Stomach (tissue), 9 donors: ENCODE results near the gene IDI1. TPM values are rescaled to one million over a fixed set of nuclear protein-coding genes. Genes with fewer than 3 reads are reported as not detected.

ENCODE experiments used
- DNase-seq, 2 donors: peaks; one replicate each; pipeline versions ENCODE4 v3.0.0 to v3.0.0-alpha.2; 2013 to 2019
- H3K27ac ChIP-seq, 5 donors: fragments of 200-600 bp in 4 of 5; sonication (generic) in 4 of 5; one replicate each; pipeline ENCODE4 v1.5.1; 2013 to 2019; ENCODE audit warnings: mild to moderate bottlenecking in 1 of 5, moderate library complexity in 1 of 5
- H3K27me3 ChIP-seq, 3 donors: fragments of 200-600 bp; sonication (generic); one replicate each; pipeline ENCODE4 v1.5.1; 2017 to 2019; ENCODE audit warnings: mixed run types in 1 of 3
- H3K36me3 ChIP-seq, 4 donors: fragments of 200-600 bp; sonication (generic); 1 replicate in 3 of 4; 2 replicates in 1 of 4; pipeline ENCODE4 v1.5.1; 2016 to 2019
- H3K4me1 ChIP-seq, 4 donors: fragments of 200-600 bp; sonication (generic); one replicate each; pipeline ENCODE4 v1.5.1; 2016 to 2019
- H3K4me3 ChIP-seq, 4 donors: fragments of 200-600 bp; sonication (generic) in 3 of 4; one replicate each; pipeline ENCODE4 v1.5.1; 2016 to 2019; ENCODE audit warnings: mild to moderate bottlenecking in 1 of 4
- H3K9me3 ChIP-seq, 4 donors: fragments of 200-600 bp; sonication (generic); one replicate each; pipeline ENCODE4 v1.5.1; 2016 to 2019
- EP300 ChIP-seq: sonication (generic); formaldehyde crosslinking; IDR thresholded peaks from one replicate; pipeline ENCODE4 v1.6.1; 2017; ENCODE audit warnings: antibody characterized with exemption
- POLR2A ChIP-seq, 4 donors: fragments of 450-650 bp; IDR thresholded peaks; one replicate each; pipeline ENCODE4 v1.6.1; 2016; ENCODE audit warnings: antibody characterized with exemption in 4 of 4, control low read depth in 2 of 4, mild to moderate bottlenecking in 1 of 4, moderate library complexity in 1 of 4
- POLR2AphosphoS5 ChIP-seq, 3 donors: sonication (generic); formaldehyde crosslinking; IDR thresholded peaks; one replicate each; pipeline ENCODE4 v1.6.1; 2016; ENCODE audit warnings: antibody characterized with exemption in 3 of 3
- WGBS, 5 donors: extraction: QIAGEN DNeasy Blood & Tissue Kit in 3 of 5; methylation state at CpG; one replicate each; pipeline versions ENCODE4 v1.1.5 to v1.1.7; 2013 to 2018; 5-methylcytosine and 5-hydroxymethylcytosine counted together
- intact Hi-C: fragments of 100-400 bp; cut with DNase I; formaldehyde crosslinking; loops from one replicate; pipeline ENCODE4 v1.15.1; 2023; ENCODE audit warnings: low total_unique reads
- polyA plus RNA-seq, 3 donors: library from polyadenylated mRNA; stranded (reverse); fragments of 200-250 nt; gene quantifications; one replicate each; pipeline ENCODE4 v1.2.3, GENCODE V29; 2013
- total RNA-seq, 5 donors: library from RNA; depleted of rRNA; stranded (reverse); fragments of >200 nt; gene quantifications; one replicate each; pipeline versions ENCODE4 v1.1.0 to v1.2.3, GENCODE V29; 2014 to 2016
- TF ChIP-seq, protein P1 (sequence below), 7 experiments: fragments of 450-650 bp in 4 of 7; fragments of 200-600 bp in 3 of 7; sonication (generic) in 3 of 7; IDR thresholded peaks; one replicate each; pipeline ENCODE4 v1.5.1; 2016 to 2019; ENCODE audit warnings: antibody characterized with exemption in 7 of 7, control low read depth in 2 of 7, mild to moderate bottlenecking in 1 of 7
- donor health status: healthy with polysubstance abuse.
- donor health status: Bipolar disorder and iron deficiency.
- donor health status: healthy.

The IDI1 gene
- total and polyA plus RNA-seq, 8 donors = 18.4 to 79.1 (median 43.2) TPM

DNA sequence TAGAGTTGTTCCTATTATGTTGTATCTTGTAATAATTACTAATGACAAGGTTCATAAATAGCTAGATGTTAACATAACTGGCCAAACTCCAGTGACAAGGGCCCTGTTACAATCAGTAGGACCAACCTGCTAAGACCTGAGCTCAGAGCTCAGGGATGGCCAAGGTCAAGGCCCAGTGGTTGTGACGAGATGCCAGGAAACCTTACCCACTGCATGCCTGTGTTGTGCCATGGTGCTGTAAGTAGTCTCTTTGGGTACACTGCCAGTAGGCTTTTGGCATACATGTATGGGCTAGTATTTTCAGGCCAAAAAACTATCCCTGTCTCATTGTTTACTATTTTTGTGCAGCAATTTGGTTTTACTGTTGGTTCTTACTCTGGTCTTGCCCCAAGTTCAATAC is 15.3 kb downstream of the IDI1 start:
- WGBS, 5 donors = 76 to 85% (median 83%) methylated on average over 1 of the region's 1 CpG
- intact Hi-C loops = no loop called here
- TF ChIP-seq, protein P1, sequence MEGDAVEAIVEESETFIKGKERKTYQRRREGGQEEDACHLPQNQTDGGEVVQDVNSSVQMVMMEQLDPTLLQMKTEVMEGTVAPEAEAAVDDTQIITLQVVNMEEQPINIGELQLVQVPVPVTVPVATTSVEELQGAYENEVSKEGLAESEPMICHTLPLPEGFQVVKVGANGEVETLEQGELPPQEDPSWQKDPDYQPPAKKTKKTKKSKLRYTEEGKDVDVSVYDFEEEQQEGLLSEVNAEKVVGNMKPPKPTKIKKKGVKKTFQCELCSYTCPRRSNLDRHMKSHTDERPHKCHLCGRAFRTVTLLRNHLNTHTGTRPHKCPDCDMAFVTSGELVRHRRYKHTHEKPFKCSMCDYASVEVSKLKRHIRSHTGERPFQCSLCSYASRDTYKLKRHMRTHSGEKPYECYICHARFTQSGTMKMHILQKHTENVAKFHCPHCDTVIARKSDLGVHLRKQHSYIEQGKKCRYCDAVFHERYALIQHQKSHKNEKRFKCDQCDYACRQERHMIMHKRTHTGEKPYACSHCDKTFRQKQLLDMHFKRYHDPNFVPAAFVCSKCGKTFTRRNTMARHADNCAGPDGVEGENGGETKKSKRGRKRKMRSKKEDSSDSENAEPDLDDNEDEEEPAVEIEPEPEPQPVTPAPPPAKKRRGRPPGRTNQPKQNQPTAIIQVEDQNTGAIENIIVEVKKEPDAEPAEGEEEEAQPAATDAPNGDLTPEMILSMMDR (IDR thresholded peaks at IDR 0.05) = no peak
- no peak for TF ChIP-seq POLR2AphosphoS5 (IDR thresholded peaks at IDR 0.05)
- TF ChIP-seq POLR2A (IDR thresholded peaks at IDR 0.05) = no peak
- no peak for TF ChIP-seq EP300
- H3K27ac ChIP-seq = no peak overlapping the region
- H3K4me1 ChIP-seq = peaks cover 0 to 3% (median 0%) of the 10 kb centered on the region in 4 donors
- H3K36me3 ChIP-seq = peaks cover 0 to 24% (median 14%) of the 10 kb centered on the region in 4 donors
- H3K27me3 ChIP-seq = no peaks in the 10 kb centered on the region
- H3K4me3 ChIP-seq = no peak overlapping the region
- no peaks in the 10 kb centered on the region for H3K9me3 ChIP-seq
- DNase-seq = no peak

DNA sequence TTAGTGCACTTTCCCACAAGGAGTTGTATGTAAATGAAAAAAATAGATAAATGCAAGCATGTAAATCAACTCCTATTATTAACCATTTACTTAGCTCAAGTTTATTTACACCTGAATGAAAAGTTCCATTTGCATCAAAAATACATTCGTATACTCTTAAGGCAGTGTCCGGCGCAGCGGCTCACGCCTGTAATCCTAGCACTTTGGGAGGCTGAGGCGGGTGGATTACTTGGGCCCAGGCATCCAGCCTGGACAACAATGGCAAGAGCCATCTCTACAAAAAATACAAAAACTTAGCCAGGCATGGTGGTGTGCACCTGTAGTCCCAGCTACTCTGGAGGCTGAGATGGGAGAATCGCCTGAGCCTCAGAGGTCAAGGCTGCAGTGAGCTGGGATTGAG is 19.1 kb downstream of the IDI1 start:
- no peaks in the 10 kb centered on the region for H3K4me1 ChIP-seq
- no peak overlapping the region for H3K27ac ChIP-seq
- intact Hi-C loops = no loop called here
- no peaks in the 10 kb centered on the region for H3K9me3 ChIP-seq
- H3K27me3 ChIP-seq = no peaks in the 10 kb centered on the region
- 96 to 99% (median 98%) methylated on average over 7 of the region's 7 CpGs for WGBS, 5 donors
- no peak for DNase-seq
- TF ChIP-seq POLR2A (IDR thresholded peaks at IDR 0.05) (no peak), EP300 (no peak), POLR2AphosphoS5 (IDR thresholded peaks at IDR 0.05) (no peak)
- TF ChIP-seq, protein P1 (IDR thresholded peaks at IDR 0.05) = no peak
- H3K4me3 ChIP-seq = no peak overlapping the region
- H3K36me3 ChIP-seq = no peaks in the 10 kb centered on the region

DNA sequence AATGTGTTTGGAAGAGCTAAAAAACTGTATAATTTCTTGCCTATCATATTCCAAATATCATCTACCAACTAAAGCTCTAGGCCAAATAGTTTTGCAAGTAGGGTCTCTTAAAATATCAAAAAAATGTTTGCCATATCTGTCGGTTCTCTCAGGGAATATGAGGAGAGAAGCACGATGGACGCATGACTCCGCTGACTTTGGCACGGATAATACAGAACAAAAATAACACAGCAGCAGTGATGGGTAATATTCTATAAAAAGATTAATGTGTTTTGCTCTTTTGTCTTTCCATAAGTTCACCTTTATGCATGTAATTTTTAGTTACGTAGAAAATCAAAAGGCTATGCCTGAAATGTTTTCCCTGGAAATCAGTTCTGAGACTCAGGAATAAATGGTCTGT is 22.3 kb downstream of the IDI1 start:
- Histone ChIP-seq H3K36me3 (no peaks in the 10 kb centered on the region), H3K27ac (no peak overlapping the region), H3K4me1 (no peaks in the 10 kb centered on the region), H3K9me3 (no peaks in the 10 kb centered on the region), H3K4me3 (no peak overlapping the region), H3K27me3 (no peaks in the 10 kb centered on the region)
- 95 to 97% (median 96%) methylated on average over 6 of the region's 6 CpGs for WGBS, 5 donors
- no peak for DNase-seq
- intact Hi-C loops = no loop called here
- no peak for TF ChIP-seq EP300
- no peak for TF ChIP-seq POLR2AphosphoS5 (IDR thresholded peaks at IDR 0.05)
- TF ChIP-seq, protein P1 (IDR thresholded peaks at IDR 0.05) = no peak
- TF ChIP-seq POLR2A (IDR thresholded peaks at IDR 0.05) = no peak

DNA sequence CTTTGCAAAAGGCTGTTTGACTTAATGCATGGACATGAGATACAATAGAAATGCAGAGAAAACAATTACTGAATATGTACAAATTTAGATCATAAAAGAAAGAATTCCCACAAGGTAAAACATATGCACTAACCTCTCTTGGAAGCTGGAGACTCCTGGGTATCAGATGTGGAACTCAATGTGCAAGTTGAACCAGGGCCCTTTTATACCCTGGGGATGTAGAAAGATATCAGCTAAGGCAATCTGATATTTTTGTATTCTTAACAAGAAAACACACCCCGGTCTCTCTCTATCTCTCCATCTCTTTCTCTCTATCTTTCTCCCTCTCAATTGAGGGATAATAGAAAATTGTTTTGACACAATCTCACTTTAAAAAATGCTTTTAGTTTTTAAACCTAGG is 23.2 kb downstream of the IDI1 start, which contains the start of gene IDI2:
IDI2 (minus strand) TSS at position 177 of the 400 bp plus-strand sequence. CDS start 1,136 bp downstream, outside the sequence.
- WGBS, 5 donors = 58 to 81% (median 73%) methylated on average over 1 of the region's 1 CpG
- DNase-seq = no peak
- H3K27me3 ChIP-seq = no peaks in the 10 kb centered on the region
- H3K36me3 ChIP-seq = peaks cover 0 to 3% (median 1%) of the 10 kb centered on the region in 4 donors
- intact Hi-C loops = no loop called here
- no peak within 1 kb of the TSS for H3K27ac ChIP-seq
- H3K4me1 ChIP-seq = no peaks in the 10 kb centered on the region
- H3K9me3 ChIP-seq = no peaks in the 10 kb centered on the region
- no peak within 1 kb of the TSS for H3K4me3 ChIP-seq
- TF ChIP-seq EP300 = no peak
- TF ChIP-seq POLR2A (IDR thresholded peaks at IDR 0.05) = no peak
- no peak for TF ChIP-seq POLR2AphosphoS5 (IDR thresholded peaks at IDR 0.05)
- TF ChIP-seq, protein P1 (IDR thresholded peaks at IDR 0.05) = no peak
